Measurements from ENCODE around the gene NISCH. TPM values are rescaled to one million over a fixed set of nuclear protein-coding genes. Genes with fewer than 3 reads are reported as not detected.

Gene NISCH
- total RNA-seq, 1 donor from 2014 or later, result 62.5 TPM

- H3K4me3 ChIP-seq (ENCODE audit: low read depth, low read length), result no peak overlapping the region
- TF ChIP-seq, protein P1, sequence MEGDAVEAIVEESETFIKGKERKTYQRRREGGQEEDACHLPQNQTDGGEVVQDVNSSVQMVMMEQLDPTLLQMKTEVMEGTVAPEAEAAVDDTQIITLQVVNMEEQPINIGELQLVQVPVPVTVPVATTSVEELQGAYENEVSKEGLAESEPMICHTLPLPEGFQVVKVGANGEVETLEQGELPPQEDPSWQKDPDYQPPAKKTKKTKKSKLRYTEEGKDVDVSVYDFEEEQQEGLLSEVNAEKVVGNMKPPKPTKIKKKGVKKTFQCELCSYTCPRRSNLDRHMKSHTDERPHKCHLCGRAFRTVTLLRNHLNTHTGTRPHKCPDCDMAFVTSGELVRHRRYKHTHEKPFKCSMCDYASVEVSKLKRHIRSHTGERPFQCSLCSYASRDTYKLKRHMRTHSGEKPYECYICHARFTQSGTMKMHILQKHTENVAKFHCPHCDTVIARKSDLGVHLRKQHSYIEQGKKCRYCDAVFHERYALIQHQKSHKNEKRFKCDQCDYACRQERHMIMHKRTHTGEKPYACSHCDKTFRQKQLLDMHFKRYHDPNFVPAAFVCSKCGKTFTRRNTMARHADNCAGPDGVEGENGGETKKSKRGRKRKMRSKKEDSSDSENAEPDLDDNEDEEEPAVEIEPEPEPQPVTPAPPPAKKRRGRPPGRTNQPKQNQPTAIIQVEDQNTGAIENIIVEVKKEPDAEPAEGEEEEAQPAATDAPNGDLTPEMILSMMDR (IDR thresholded peaks at IDR 0.05; ENCODE audit: insufficient read depth, low read length, poor library complexity, severe bottlenecking), result no peak
- no peak for DNase-seq (ENCODE audit: low read depth)
- H3K36me3 ChIP-seq (ENCODE audit: control insufficient read depth, insufficient read depth, low read length), result no peaks in the 10 kb centered on the region
- H3K27me3 ChIP-seq (ENCODE audit: control insufficient read depth, insufficient read depth, low read length), result peaks cover 5% of the 10 kb centered on the region
These were observed 7.7 kb upstream of the NISCH start for GRCh38 chr3:52447512-52448355.

DNA sequence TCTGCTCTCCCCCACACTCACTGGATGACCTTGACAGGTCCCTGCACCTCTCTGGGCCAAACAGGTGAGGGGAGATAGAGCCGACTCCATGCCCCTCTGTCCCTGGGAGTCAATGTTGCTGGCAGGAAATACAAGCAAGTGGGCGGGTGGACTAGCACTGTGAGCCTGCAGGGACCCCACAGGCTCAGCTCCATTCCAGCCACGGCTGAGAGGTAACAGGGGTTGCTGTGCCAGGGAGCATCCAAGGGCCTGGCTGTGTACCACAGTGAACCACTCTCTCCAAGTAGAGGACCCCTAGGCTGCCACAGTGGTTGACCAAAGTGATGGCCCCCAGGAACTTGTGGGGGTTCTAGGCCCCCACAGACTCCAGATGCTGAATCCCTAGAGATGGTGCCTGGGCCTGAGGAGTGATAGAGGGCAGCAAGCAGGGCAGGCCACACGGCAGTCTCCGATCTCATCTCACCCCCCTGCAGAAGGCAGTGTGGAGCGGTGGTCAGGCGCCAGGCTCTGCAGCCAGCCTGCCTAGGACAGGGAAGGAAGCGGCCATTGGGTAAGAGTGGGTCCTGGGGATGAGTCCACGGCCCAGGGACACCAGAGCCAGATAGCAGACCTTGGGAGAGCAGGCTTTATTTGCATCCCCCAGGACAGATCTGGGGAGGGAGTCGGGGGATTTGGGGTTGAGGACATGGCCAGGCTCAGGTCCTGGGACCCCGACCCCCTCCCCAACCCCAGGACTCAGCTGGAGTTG is 4.7 kb upstream of the NISCH start:
- Histone ChIP-seq H3K4me3 (ENCODE audit: low read depth, low read length) (no peak overlapping the region), H3K36me3 (ENCODE audit: control insufficient read depth, insufficient read depth, low read length) (no peaks in the 10 kb centered on the region), H3K27me3 (ENCODE audit: control insufficient read depth, insufficient read depth, low read length) (no peaks in the 10 kb centered on the region)
- TF ChIP-seq, protein P1 (IDR thresholded peaks at IDR 0.05; ENCODE audit: insufficient read depth, low read length, poor library complexity, severe bottlenecking), result no peak
- DNase-seq (ENCODE audit: low read depth), result no peak

- H3K4me3 ChIP-seq (ENCODE audit: low read depth, low read length), result no peak overlapping the region
- TF ChIP-seq, protein P1 (IDR thresholded peaks at IDR 0.05; ENCODE audit: insufficient read depth, low read length, poor library complexity, severe bottlenecking), result no peak
- H3K36me3 ChIP-seq (ENCODE audit: control insufficient read depth, insufficient read depth, low read length), result no peaks in the 10 kb centered on the region
- no peak for DNase-seq (ENCODE audit: low read depth)
- no peaks in the 10 kb centered on the region for H3K27me3 ChIP-seq (ENCODE audit: control insufficient read depth, insufficient read depth, low read length)
These were observed 3.9 kb upstream of the NISCH start for GRCh38 chr3:52451237-52452083.

- Histone ChIP-seq H3K4me3 (ENCODE audit: low read depth, low read length) (no peak overlapping the region), H3K36me3 (ENCODE audit: control insufficient read depth, insufficient read depth, low read length) (no peaks in the 10 kb centered on the region), H3K27me3 (ENCODE audit: control insufficient read depth, insufficient read depth, low read length) (no peaks in the 10 kb centered on the region)
- DNase-seq (ENCODE audit: low read depth), result no peak
- TF ChIP-seq, protein P1 (IDR thresholded peaks at IDR 0.05; ENCODE audit: insufficient read depth, low read length, poor library complexity, severe bottlenecking), result no peak
These were observed 3.3 kb upstream of the NISCH start for GRCh38 chr3:52452126-52452525.

DNA sequence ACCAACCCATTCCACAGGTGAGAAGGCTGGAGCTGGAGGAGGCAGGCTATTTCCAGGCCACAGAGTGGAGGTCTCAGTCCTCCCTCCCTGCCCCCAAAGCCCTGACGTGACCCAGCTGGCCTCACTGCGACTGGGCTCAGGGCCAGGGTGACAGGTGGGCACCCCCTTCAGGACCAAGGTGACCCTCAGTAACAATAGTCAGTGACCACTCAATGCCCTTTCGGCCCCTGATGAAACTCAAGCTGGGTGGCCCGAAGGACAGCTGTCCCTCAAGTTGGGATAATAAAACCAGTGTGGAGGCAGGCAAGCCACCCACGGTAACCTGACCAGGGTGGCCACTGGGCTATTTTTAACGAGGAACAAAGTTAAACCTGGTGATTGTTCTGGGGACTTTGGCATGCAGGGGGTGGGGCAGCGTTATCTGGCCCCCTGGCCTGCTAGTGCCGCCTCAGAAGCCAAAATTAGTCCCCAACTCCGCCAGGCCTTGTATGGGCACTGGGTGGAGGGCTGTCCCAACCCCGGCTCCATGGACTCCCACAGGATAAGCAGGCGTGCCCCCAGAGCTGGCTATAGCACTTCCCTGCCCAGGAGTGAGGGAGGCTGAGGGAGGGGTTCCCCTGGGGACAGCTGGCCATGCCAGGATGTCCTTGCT is 2.7 kb upstream of the NISCH start:
- DNase-seq (ENCODE audit: low read depth), result no peak
- TF ChIP-seq, protein P1 (IDR thresholded peaks at IDR 0.05; ENCODE audit: insufficient read depth, low read length, poor library complexity, severe bottlenecking), result no peak
- Histone ChIP-seq H3K36me3 (ENCODE audit: control insufficient read depth, insufficient read depth, low read length) (no peaks in the 10 kb centered on the region), H3K4me3 (ENCODE audit: low read depth, low read length) (no peak overlapping the region), H3K27me3 (ENCODE audit: control insufficient read depth, insufficient read depth, low read length) (no peaks in the 10 kb centered on the region)

Measured in kidney epithelial cell (primary cell).